ENCODE results near the gene CALHM1. TPM values are rescaled to one million over a fixed set of nuclear protein-coding genes. Genes with fewer than 3 reads are reported as not detected.
"Not testable (repeated sequence)": the region's sequence is repeated elsewhere in the genome, so short reads cannot be mapped to it uniquely, and the experiment has no call there.

CALHM1 gene
- total RNA-seq, 2 experiments from 2014 or later, result not detected

DNA sequence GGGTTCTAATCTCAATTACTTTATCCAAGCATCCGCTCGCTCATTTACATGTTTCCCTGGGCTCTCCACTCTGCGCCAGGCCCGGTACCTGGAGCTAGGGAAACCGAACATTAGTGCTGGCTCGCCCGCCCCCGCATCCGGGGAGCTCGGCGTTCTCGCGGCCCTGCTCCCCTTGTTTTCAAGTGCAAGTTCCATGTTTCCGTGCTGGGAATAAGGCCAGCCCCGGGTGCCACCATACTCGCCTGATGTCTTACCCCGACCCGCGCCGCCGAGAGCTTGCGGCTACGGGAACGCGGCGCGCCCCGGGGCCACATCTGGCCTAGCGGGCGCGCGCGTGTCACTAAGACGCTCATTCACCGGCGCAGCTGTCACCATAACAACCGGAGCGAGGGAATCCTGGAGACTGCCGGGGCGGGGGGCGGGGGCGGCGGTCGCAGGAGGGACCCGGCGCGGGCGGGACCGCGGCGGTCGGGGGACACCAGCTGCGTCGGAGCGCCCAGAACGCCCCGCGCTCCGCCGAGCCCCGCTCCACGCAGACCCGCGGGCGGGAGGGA, 34.7 kb upstream of the CALHM1 start, which contains the start of gene NEURL1:
Gene NEURL1 (plus strand): TSS at position 344 of the 554 bp plus-strand sequence. CDS start 683 bp downstream, outside the sequence.
- Mint-ChIP-seq H3K9me3 (no peaks in the 10 kb centered on the region), H3K27me3 (peaks cover 56% of the 10 kb centered on the region), H3K4me1 (peaks cover 22% of the 10 kb centered on the region), H3K27ac (no peak within 1 kb of the TSS), H3K4me3 (peak within 1 kb of the TSS; percentile 73), H3K36me3 (no peaks in the 10 kb centered on the region)
- peak; percentile 20 for DNase-seq

- no peak overlapping the region for H3K27ac Mint-ChIP-seq
- no peaks in the 10 kb centered on the region for H3K36me3 Mint-ChIP-seq
- no peak for DNase-seq
- H3K9me3 Mint-ChIP-seq, result no peaks in the 10 kb centered on the region
- peaks cover 55% of the 10 kb centered on the region for H3K27me3 Mint-ChIP-seq
- peaks cover 22% of the 10 kb centered on the region for H3K4me1 Mint-ChIP-seq
- H3K4me3 Mint-ChIP-seq, result peak overlapping the region; percentile 73
Observed at GRCh38 chr10:103492655-103493261, 34.1 kb upstream of the CALHM1 start.

GRCh38 chr10:103491729-103492364, 33.1 kb upstream of the CALHM1 start:
- peaks cover 22% of the 10 kb centered on the region for H3K4me1 Mint-ChIP-seq
- H3K27ac Mint-ChIP-seq, result no peak overlapping the region
- H3K27me3 Mint-ChIP-seq, result peaks cover 45% of the 10 kb centered on the region
- no peaks in the 10 kb centered on the region for H3K36me3 Mint-ChIP-seq
- DNase-seq, result no peak
- H3K4me3 Mint-ChIP-seq, result no peak overlapping the region
- no peaks in the 10 kb centered on the region for H3K9me3 Mint-ChIP-seq

- no peak overlapping the region for H3K27ac Mint-ChIP-seq
- H3K9me3 Mint-ChIP-seq, result no peaks in the 10 kb centered on the region
- no peaks in the 10 kb centered on the region for H3K36me3 Mint-ChIP-seq
- no peak overlapping the region for H3K4me3 Mint-ChIP-seq
- peaks cover 22% of the 10 kb centered on the region for H3K4me1 Mint-ChIP-seq
- H3K27me3 Mint-ChIP-seq, result peaks cover 40% of the 10 kb centered on the region
- DNase-seq, result no peak
Observed at GRCh38 chr10:103490986-103491314, 32.2 kb upstream of the CALHM1 start.

DNA sequence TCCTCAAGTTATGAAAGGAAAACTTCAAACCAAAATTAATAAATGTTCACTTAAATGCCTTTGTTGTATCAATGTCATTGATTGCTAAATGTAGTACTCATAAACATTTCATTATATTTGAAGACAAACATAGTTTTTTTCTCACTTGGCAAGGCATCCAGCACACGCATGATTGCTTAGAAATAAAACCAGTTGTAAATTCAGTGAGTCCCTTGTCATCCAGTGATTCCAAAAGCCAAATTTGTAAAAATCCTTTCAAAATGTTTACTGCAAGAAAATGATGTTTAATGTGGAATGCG, 28.7 kb upstream of the CALHM1 start:
- Mint-ChIP-seq H3K4me1 (peaks cover 14% of the 10 kb centered on the region), H3K27me3 (peaks cover 16% of the 10 kb centered on the region), H3K9me3 (no peaks in the 10 kb centered on the region), H3K36me3 (no peaks in the 10 kb centered on the region), H3K4me3 (no peak overlapping the region), H3K27ac (no peak overlapping the region)
- no peak for DNase-seq

- not testable (repeated sequence) for DNase-seq
Observed at GRCh38 chr10:103486635-103487409, 28.1 kb upstream of the CALHM1 start.

GRCh38 chr10:103481974-103482531, 23.4 kb upstream of the CALHM1 start:
- H3K27ac Mint-ChIP-seq, result no peak overlapping the region
- no peaks in the 10 kb centered on the region for H3K36me3 Mint-ChIP-seq
- no peaks in the 10 kb centered on the region for H3K9me3 Mint-ChIP-seq
- no peak for DNase-seq
- peaks cover 3% of the 10 kb centered on the region for H3K4me1 Mint-ChIP-seq
- H3K4me3 Mint-ChIP-seq, result no peak overlapping the region
- H3K27me3 Mint-ChIP-seq, result peaks cover 4% of the 10 kb centered on the region

More at GRCh38 chr10:103486635-103487409, 28.1 kb upstream of the CALHM1 start:
- H3K4me3 Mint-ChIP-seq, H3K27ac Mint-ChIP-seq, H3K36me3 Mint-ChIP-seq, H3K9me3 Mint-ChIP-seq: not testable (repeated sequence)
- Mint-ChIP-seq H3K27me3 (peaks cover 10% of the 10 kb centered on the region), H3K4me1 (peaks cover 16% of the 10 kb centered on the region)

- no peak overlapping the region for H3K4me3 Mint-ChIP-seq
- no peaks in the 10 kb centered on the region for H3K36me3 Mint-ChIP-seq
- H3K27me3 Mint-ChIP-seq, result peaks cover under 1% of the 10 kb centered on the region
- H3K4me1 Mint-ChIP-seq, result peaks cover 5% of the 10 kb centered on the region
- no peak for DNase-seq
- no peaks in the 10 kb centered on the region for H3K9me3 Mint-ChIP-seq
- H3K27ac Mint-ChIP-seq, result no peak overlapping the region
Observed at GRCh38 chr10:103480521-103480920, 21.8 kb upstream of the CALHM1 start.

DNA sequence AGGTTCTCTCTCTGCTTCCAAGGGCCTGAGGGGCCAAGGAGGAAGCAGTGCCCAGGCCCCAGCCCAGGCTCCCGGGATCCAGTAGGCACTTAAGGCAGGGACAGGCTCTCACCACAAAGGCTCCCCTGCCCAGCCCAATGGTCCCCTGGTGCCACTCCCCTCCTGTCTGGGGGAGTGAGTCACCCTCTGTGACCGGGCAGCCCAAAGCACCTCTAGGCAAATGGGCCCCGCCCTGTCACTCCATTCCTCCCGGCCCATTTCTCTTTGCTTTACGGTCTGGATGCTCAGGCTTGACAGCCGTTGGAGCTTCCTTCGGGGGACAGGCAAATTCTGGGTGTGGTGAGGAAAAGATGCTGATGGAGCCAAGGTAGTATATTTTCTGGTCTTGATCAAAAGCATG, 20.4 kb upstream of the CALHM1 start, which contains the start of gene CALHM3:
Gene CALHM3 (minus strand): TSS at position 106 of the 400 bp plus-strand sequence. CDS start 208 bp downstream, outside the sequence.
- DNase-seq, result no peak
- no peak within 1 kb of the TSS for H3K4me3 Mint-ChIP-seq
- no peak within 1 kb of the TSS for H3K27ac Mint-ChIP-seq
- peaks cover 5% of the 10 kb centered on the region for H3K4me1 Mint-ChIP-seq
- no peaks in the 10 kb centered on the region for H3K9me3 Mint-ChIP-seq
- no peaks in the 10 kb centered on the region for H3K27me3 Mint-ChIP-seq
- no peaks in the 10 kb centered on the region for H3K36me3 Mint-ChIP-seq

DNA sequence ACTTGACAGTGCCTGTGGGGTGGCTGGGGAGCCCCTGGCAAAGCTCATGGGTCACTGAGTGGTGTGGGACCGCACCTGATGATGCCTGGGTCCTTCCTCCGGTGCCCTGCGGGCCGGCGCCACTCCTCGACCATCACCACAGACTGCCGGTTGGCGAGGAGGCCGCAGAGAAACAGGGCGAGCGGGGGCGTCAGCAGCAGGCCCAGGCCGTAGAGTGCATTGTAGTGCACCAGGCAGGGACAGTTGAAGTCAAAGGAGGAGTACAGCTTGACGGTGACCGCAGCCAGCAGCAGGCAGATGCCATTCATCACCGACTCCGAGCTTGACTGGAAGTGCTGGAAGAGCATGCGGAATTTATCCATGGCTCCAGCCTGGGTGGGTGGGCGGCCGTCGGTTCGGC, 20.0 kb upstream of the CALHM1 start:
- no peak overlapping the region for H3K4me3 Mint-ChIP-seq
- peaks cover 5% of the 10 kb centered on the region for H3K4me1 Mint-ChIP-seq
- H3K27me3 Mint-ChIP-seq, result no peaks in the 10 kb centered on the region
- no peak for DNase-seq
- no peak overlapping the region for H3K27ac Mint-ChIP-seq
- H3K36me3 Mint-ChIP-seq, result no peaks in the 10 kb centered on the region
- H3K9me3 Mint-ChIP-seq, result no peaks in the 10 kb centered on the region

GRCh38 chr10:103476046-103476768, 17.5 kb upstream of the CALHM1 start:
- no peak for DNase-seq

GRCh38 chr10:103475437-103475836, 16.7 kb upstream of the CALHM1 start:
- no peak overlapping the region for H3K4me3 Mint-ChIP-seq
- no peaks in the 10 kb centered on the region for H3K9me3 Mint-ChIP-seq
- no peak for DNase-seq
- H3K4me1 Mint-ChIP-seq, result peaks cover 20% of the 10 kb centered on the region
- no peaks in the 10 kb centered on the region for H3K27me3 Mint-ChIP-seq
- no peaks in the 10 kb centered on the region for H3K36me3 Mint-ChIP-seq
- H3K27ac Mint-ChIP-seq, result no peak overlapping the region

More at GRCh38 chr10:103476046-103476768, 17.5 kb upstream of the CALHM1 start:
- H3K9me3 Mint-ChIP-seq, result no peaks in the 10 kb centered on the region
- H3K36me3 Mint-ChIP-seq, result no peaks in the 10 kb centered on the region
- H3K27me3 Mint-ChIP-seq, result no peaks in the 10 kb centered on the region
- H3K4me3 Mint-ChIP-seq, result no peak overlapping the region
- peaks cover 12% of the 10 kb centered on the region for H3K4me1 Mint-ChIP-seq
- H3K27ac Mint-ChIP-seq, result peak overlapping the region; percentile 70

DNA sequence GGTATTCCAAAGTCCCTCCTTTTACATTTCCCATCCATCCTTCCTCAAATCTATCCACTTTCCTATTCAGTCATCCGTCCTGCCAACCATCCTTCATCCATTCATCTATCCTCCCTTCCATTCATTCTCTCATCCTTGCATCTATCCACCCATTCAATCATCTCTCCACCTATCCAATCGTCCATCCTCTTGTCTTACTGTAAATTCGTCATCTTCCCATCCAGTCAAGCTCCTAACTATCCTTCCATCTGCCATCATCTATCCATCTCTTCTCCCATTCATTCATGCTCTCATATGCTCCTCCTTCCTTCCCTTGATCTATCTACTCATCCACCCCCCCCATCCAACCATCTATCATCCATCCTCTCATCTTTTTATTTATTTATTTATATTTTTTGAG, 15.4 kb upstream of the CALHM1 start:
- Mint-ChIP-seq H3K27me3 (no peaks in the 10 kb centered on the region), H3K9me3 (no peaks in the 10 kb centered on the region), H3K4me3 (no peak overlapping the region), H3K27ac (no peak overlapping the region), H3K36me3 (no peaks in the 10 kb centered on the region), H3K4me1 (peaks cover 21% of the 10 kb centered on the region)
- DNase-seq, result no peak

DNA sequence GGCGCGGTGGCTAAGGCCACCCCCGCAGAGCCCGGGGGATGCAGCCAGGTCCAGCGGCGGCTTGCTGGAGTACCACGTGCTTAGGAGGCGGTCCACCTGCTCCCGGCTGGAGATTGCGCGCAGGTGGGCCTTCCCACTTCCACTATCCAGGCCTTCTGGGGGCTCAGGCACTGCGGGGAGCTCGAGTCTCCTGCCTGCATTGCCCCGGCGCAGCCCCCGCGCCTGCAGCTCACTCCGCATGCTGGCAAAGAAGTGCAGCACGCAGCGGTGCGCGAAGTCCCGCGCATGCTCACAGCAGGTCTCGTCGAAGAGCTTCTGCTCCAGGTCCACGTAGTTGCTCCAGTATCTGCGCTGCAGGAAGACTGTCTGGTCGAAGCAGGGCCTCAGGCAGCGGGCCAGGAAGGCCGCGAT, 14.6 kb upstream of the CALHM1 start:
- no peaks in the 10 kb centered on the region for H3K36me3 Mint-ChIP-seq
- no peaks in the 10 kb centered on the region for H3K9me3 Mint-ChIP-seq
- no peak for DNase-seq
- no peak overlapping the region for H3K27ac Mint-ChIP-seq
- no peaks in the 10 kb centered on the region for H3K27me3 Mint-ChIP-seq
- H3K4me3 Mint-ChIP-seq, result no peak overlapping the region
- H3K4me1 Mint-ChIP-seq, result peaks cover 21% of the 10 kb centered on the region

All from activated naive CD8-positive, alpha-beta T cell treated with anti-CD3 and anti-CD28 coated beads for 36 hours (primary cell).